ENCODE data around the gene SLC5A9.

- TF ChIP-seq CTCF (IDR thresholded peaks at IDR 0.05) (no peak), POLR2A (IDR thresholded peaks at IDR 0.05) (no peak), POLR2AphosphoS5 (IDR thresholded peaks at IDR 0.05; ENCODE audit: insufficient read depth in 1 of 2, low read depth in 1 of 2) (no peak)
Measured at GRCh38 chr1:48227165-48228013, 4.9 kb downstream of the SLC5A9 start.
